ENCODE measurements around the gene FAM228B. TPM values are rescaled to one million over a fixed set of nuclear protein-coding genes. Genes with fewer than 3 reads are reported as not detected.

The FAM228B gene
- total RNA-seq, 1 donor from 2014 or later: 9.7 TPM

GRCh38 chr2:24162494-24162893 lies 39.2 kb downstream of the FAM228B start:
- Histone ChIP-seq H3K36me3 (ENCODE audit: insufficient read depth, low read length) (no peaks in the 10 kb centered on the region), H2AFZ (ENCODE audit: low read depth, low read length) (no peak overlapping the region), H4K20me1 (ENCODE audit: insufficient read depth, low read length) (no peaks in the 10 kb centered on the region), H3K27ac (ENCODE audit: low read depth, low read length) (no peak overlapping the region), H3K4me1 (ENCODE audit: insufficient read depth, low read length) (no peaks in the 10 kb centered on the region), H3K27me3 (ENCODE audit: insufficient read depth, low read length) (no peaks in the 10 kb centered on the region), H3K4me3 (ENCODE audit: insufficient read depth, low read depth, low read length) (no peak overlapping the region), H3K4me2 (ENCODE audit: low read length) (no peak overlapping the region), H3K79me2 (ENCODE audit: insufficient read depth, low read length) (no peaks in the 10 kb centered on the region), H3K9ac (ENCODE audit: low read length) (no peak overlapping the region), H3K9me3 (ENCODE audit: insufficient read depth, low read depth, low read length) (no peaks in the 10 kb centered on the region)
- H3K4me3 Mint-ChIP-seq (ENCODE audit: unreplicated experiment): no peak overlapping the region
- H3K27me3 Mint-ChIP-seq (ENCODE audit: low read depth, unreplicated experiment): peaks cover 8% of the 10 kb centered on the region
- peaks cover 13% of the 10 kb centered on the region for H3K9me3 Mint-ChIP-seq (ENCODE audit: unreplicated experiment)
- no peak overlapping the region for H3K27ac Mint-ChIP-seq (ENCODE audit: unreplicated experiment)
- FAIRE-seq (no peak), DNase-seq (ENCODE audit: low read depth) (no peak)
- H3K36me3 Mint-ChIP-seq (ENCODE audit: low read depth, unreplicated experiment): peaks cover 10% of the 10 kb centered on the region
- H3K4me1 Mint-ChIP-seq (ENCODE audit: low read depth, unreplicated experiment): no peaks in the 10 kb centered on the region
- no peak for TF ChIP-seq CTCF (IDR thresholded peaks at IDR 0.05; ENCODE audit: insufficient read depth, low read depth, low read length)
- no peak for TF ChIP-seq EZH2 (IDR thresholded peaks at IDR 0.05; ENCODE audit: insufficient read depth, low read length)

GRCh38 chr2:24163186-24163585 lies 39.9 kb downstream of the FAM228B start:
- Histone ChIP-seq H3K4me3 (ENCODE audit: insufficient read depth, low read depth, low read length) (no peak overlapping the region), H3K9me3 (ENCODE audit: insufficient read depth, low read depth, low read length) (no peaks in the 10 kb centered on the region), H4K20me1 (ENCODE audit: insufficient read depth, low read length) (no peaks in the 10 kb centered on the region), H3K79me2 (ENCODE audit: insufficient read depth, low read length) (no peaks in the 10 kb centered on the region), H3K36me3 (ENCODE audit: insufficient read depth, low read length) (no peaks in the 10 kb centered on the region), H3K4me1 (ENCODE audit: insufficient read depth, low read length) (no peaks in the 10 kb centered on the region), H3K27ac (ENCODE audit: low read depth, low read length) (no peak overlapping the region), H3K9ac (ENCODE audit: low read length) (no peak overlapping the region), H3K4me2 (ENCODE audit: low read length) (no peak overlapping the region), H3K27me3 (ENCODE audit: insufficient read depth, low read length) (no peaks in the 10 kb centered on the region), H2AFZ (ENCODE audit: low read depth, low read length) (no peak overlapping the region)
- no peak for FAIRE-seq
- TF ChIP-seq EZH2 (IDR thresholded peaks at IDR 0.05; ENCODE audit: insufficient read depth, low read length) (no peak), CTCF (IDR thresholded peaks at IDR 0.05; ENCODE audit: insufficient read depth, low read depth, low read length) (no peak)
- Mint-ChIP-seq H3K27me3 (ENCODE audit: low read depth, unreplicated experiment) (peaks cover 8% of the 10 kb centered on the region), H3K36me3 (ENCODE audit: low read depth, unreplicated experiment) (peaks cover 8% of the 10 kb centered on the region), H3K4me1 (ENCODE audit: low read depth, unreplicated experiment) (peaks cover 3% of the 10 kb centered on the region), H3K9me3 (ENCODE audit: unreplicated experiment) (peaks cover 11% of the 10 kb centered on the region), H3K4me3 (ENCODE audit: unreplicated experiment) (no peak overlapping the region), H3K27ac (ENCODE audit: unreplicated experiment) (no peak overlapping the region)
- no peak for DNase-seq (ENCODE audit: low read depth)

- Histone ChIP-seq H3K79me2 (ENCODE audit: insufficient read depth, low read length) (no peaks in the 10 kb centered on the region), H3K4me2 (ENCODE audit: low read length) (no peak overlapping the region), H3K27ac (ENCODE audit: low read depth, low read length) (no peak overlapping the region), H3K9ac (ENCODE audit: low read length) (no peak overlapping the region), H3K4me1 (ENCODE audit: insufficient read depth, low read length) (no peaks in the 10 kb centered on the region), H2AFZ (ENCODE audit: low read depth, low read length) (no peak overlapping the region), H3K9me3 (ENCODE audit: insufficient read depth, low read depth, low read length) (no peaks in the 10 kb centered on the region), H3K27me3 (ENCODE audit: insufficient read depth, low read length) (no peaks in the 10 kb centered on the region), H3K4me3 (ENCODE audit: insufficient read depth, low read depth, low read length) (no peak overlapping the region), H3K36me3 (ENCODE audit: insufficient read depth, low read length) (no peaks in the 10 kb centered on the region), H4K20me1 (ENCODE audit: insufficient read depth, low read length) (no peaks in the 10 kb centered on the region)
- no peak for TF ChIP-seq EZH2 (IDR thresholded peaks at IDR 0.05; ENCODE audit: insufficient read depth, low read length)
- no peak for TF ChIP-seq CTCF (IDR thresholded peaks at IDR 0.05; ENCODE audit: insufficient read depth, low read depth, low read length)
- no peak for DNase-seq (ENCODE audit: low read depth)
- H3K4me1 Mint-ChIP-seq (ENCODE audit: low read depth, unreplicated experiment): peaks cover 7% of the 10 kb centered on the region
- no peak for FAIRE-seq
- peaks cover 10% of the 10 kb centered on the region for H3K9me3 Mint-ChIP-seq (ENCODE audit: unreplicated experiment)
- H3K4me3 Mint-ChIP-seq (ENCODE audit: unreplicated experiment): no peak overlapping the region
- H3K27me3 Mint-ChIP-seq (ENCODE audit: low read depth, unreplicated experiment): peaks cover 8% of the 10 kb centered on the region
- no peak overlapping the region for H3K27ac Mint-ChIP-seq (ENCODE audit: unreplicated experiment)
- H3K36me3 Mint-ChIP-seq (ENCODE audit: low read depth, unreplicated experiment): peaks cover 8% of the 10 kb centered on the region
These were observed 40.3 kb downstream of the FAM228B start for GRCh38 chr2:24163601-24164000.
